Measurements from ENCODE around the gene ZNF778.

Gene ZNF778

DNA sequence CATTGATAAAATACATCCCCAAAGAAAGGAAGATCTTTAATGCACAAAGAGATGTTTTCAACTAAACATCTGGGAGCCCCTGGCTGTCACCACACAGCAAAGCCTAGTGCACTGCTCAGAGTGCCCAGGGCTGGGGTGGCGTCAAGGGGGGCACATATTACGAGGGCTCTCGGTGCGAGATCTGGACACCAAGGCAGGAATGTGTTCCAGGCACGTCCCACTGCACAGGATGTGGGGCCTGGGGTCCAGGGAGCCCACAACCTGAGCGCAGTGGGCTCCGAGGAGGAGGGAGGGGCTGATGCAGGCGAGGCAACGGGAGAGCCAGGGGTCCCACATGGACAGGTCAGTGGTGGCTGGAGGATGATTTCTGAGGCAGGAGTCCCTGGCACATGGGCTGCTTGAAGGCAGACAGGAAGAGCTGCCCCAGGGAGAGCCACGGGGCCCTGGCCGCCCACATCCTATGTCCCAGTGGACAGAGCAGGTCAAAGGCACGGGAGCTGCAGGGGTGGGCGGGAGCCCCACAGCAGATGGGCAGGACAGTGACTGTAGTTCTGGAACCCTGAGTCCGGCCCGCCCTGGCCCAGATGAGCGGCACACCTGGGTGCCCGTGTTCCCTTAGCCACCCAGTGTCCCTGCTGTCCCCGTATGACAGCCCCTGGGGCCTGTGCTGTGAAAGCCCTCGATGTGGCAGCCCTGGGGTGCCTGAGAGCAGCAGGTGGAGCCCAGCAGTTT is 56.4 kb downstream of the ZNF778 start:
- DNase-seq (ENCODE audit: insufficient read length, low spot score) (no peak), FAIRE-seq (no peak)

GRCh38 chr16:89274561-89275283 is 57.2 kb downstream of the ZNF778 start:
- FAIRE-seq (no peak), DNase-seq (ENCODE audit: insufficient read length, low spot score) (no peak)

DNA sequence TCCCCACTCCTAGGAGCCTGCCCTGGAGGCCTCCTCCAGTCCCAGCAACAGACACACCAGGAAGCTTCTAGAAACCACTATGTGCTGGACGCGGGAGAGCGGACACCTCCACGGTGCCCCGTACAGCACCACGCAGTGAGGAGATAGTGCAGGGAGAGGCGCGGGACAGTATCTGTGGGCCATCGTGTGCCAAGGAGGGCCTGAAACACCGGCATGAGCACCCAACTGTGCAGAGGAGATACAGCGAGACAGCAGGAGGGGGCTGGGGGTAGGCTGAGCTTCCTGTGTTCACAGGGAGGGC is 57.7 kb downstream of the ZNF778 start:
- FAIRE-seq (no peak), DNase-seq (ENCODE audit: insufficient read length, low spot score) (no peak)

DNA sequence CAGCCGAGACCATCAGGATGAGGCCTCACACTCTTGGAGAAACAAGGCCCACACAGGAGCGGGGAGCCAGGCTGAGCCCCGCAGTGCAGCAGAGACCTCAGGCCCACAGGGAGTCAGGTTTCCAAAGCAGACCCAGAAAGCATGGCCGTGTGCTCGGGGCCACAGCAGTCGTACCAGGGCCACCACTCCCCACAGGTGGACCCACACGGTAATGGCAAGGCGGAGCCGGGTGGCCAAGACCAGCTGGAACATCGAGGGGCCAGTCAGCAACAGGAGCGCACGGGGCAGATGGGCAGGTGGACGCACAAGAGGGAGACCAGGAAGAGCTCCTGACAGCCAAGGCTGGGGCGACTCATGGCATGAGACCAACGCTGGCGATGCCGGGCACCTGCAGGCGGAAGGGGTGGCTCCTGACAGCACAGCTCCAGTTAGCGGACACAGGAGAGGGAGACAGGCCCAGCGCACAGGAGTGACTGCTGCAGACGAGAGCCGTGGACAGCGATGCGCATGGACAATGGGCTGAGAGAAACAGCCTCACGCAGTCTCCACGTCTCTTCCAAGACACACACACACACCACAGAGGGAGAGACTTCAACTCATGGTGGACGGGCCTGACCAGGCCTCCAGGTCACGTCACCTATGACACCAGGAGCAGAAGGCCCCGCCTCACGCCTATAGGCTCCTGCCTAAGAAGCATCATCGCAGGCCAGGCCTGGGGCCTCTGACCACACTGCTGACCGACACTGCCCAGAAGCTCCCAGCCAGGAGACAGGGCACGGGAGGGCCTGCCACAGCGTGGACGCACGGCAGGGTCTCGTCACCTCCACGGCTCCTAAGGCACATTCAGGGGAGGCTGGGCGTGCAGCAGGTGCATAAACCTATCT is 58.6 kb downstream of the ZNF778 start:
- DNase-seq (ENCODE audit: insufficient read length, low spot score) (no peak), FAIRE-seq (no peak)

DNA sequence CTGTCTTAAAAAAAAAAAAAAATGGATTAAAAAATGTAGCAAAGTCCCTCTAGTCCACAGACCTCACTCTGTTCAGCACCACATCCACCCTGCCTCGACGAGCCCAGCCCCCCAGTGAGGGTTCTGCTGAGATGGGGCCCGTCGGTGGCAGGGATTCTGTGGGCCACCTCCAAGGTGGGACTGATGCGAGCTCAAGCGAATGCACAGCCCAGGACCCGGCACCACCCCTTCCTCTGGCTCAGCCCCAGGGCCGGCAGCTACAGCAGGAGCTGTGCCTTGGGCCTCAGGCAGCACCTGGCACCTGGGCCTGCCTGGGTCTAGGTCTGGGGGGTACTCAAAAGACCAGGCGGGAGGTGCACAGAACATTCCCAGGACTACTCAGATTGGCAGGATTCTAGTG is 59.5 kb downstream of the ZNF778 start:
- DNase-seq (ENCODE audit: insufficient read length, low spot score) = no peak
- no peak for FAIRE-seq

DNA sequence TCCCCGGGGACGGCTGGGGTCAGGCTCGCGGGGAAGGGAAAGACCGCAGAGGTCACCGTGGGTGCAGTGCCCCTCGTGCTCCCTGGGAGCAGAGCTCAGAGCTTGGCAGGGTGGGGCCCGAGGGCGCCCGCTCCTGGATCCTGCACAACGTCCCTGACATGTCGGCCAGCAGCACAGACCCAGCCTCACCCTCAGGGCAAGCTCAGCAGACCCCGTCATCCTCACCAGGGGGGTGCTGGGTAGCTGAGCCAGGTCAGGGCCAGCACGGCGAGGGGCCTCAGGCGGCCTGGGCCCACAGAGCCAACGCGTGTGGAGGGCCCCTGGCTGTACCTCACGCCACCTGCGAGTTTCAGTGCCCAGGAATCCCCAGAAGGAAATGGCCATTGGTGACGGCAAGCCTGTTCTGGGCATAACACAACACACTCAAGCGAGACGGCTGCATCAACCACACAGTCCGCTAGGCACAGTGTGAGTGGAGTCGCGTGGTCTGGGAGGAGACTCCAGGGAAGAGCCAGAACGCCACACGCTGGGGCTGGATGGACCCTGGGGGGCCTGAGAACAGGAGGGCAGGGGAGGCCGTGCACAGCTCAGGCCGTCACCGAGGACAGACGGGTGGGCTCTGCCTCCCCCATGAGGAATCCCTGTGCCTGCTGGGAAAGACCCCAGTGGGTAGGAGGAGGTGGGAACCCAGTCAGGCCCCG is 60.3 kb downstream of the ZNF778 start:
- DNase-seq (ENCODE audit: insufficient read length, low spot score) = no peak
- FAIRE-seq = no peak

DNA sequence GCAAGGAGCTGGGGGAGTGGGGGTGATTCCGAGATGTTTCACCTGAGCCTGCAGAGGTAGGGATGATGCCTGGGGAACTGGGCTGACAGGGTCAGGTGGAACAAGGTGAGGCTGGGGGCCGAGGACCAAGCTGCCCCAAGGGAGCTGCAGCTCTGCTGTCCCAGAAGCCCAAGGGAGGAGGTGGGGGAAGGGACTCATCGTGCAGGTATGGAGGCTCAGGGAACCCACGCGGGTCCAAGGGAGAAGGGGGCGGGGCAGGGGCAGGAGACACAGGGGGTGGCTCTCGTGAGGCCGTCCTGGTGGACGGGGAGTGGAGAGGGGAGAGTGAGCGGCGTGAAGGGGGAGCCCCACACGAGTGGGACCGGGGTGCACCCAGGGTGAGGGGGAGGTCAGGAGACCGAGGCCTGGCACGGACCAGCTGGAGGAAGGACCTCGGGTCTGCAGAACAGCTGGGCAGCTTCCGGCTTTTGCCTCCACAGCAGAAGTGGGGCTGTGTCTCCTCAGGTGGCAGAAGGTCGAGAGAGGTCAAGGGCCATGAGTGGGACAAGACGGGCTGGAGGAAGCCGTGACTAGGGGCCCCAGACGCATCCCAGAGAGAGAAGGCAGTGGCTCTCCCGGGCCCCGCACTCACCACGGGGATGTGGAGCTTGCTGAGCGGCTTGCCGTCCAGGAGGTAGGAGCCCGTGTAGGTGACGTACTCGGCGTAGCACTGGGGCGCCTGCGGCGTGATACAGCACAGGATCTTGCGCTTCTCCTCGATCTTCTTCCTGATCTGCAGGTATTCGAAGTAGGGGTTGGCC is 61.1 kb downstream of the ZNF778 start:
- FAIRE-seq (no peak), DNase-seq (ENCODE audit: insufficient read length, low spot score) (no peak)

DNA sequence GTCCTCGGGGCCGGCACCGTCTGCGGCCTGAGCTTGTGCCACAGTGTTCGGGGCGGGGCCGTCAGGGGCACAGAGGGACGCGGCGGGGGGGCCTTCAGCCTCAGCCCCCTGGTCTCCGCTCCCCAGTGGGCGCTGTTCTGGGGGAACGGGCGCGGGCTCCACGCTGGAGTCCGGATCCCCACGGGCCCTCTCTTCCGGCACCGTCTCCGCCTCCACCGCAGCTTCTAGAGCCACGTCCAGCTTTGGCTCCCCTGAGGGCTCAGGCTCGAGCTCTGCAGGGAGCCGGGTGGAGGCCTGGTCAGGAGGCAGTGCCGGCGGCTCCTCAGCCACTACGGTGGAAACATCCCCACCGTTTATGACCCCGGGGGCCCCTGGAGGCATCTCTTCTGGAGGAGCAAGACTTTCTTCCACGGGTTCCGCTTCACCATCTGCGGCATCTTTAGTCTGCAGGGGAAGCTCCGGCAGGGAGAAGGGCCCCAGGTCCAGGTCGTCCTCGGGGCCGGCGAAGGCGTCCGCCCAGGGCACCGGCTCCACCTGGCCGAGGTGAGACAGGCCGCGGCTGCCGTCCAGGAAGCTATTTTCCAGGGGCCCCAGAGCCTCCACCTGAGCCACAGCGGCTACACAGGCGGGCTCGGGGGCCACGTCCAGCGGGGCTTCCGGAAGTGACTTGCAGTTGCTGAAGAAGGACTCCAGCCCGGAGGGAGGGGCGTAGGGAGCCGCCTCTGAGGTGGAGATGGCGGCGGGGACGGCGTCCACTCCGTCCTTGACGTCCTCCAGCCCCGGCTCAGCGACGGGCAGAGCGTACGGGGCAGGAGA is 62.4 kb downstream of the ZNF778 start:
- FAIRE-seq = no peak

GRCh38 chr16:89280546-89281188 is 63.2 kb downstream of the ZNF778 start:
- FAIRE-seq (no peak), DNase-seq (ENCODE audit: insufficient read length, low spot score) (no peak)

More for the DNA sequence above, 62.4 kb downstream of the ZNF778 start:
- no peak for DNase-seq (ENCODE audit: insufficient read length, low spot score)

- FAIRE-seq = no peak
- DNase-seq (ENCODE audit: insufficient read length, low spot score) = no peak
These were observed 63.7 kb downstream of the ZNF778 start for GRCh38 chr16:89281189-89281577.

GRCh38 chr16:89281829-89282228 is 64.3 kb downstream of the ZNF778 start:
- FAIRE-seq (no peak), DNase-seq (ENCODE audit: insufficient read length, low spot score) (no peak)

DNA sequence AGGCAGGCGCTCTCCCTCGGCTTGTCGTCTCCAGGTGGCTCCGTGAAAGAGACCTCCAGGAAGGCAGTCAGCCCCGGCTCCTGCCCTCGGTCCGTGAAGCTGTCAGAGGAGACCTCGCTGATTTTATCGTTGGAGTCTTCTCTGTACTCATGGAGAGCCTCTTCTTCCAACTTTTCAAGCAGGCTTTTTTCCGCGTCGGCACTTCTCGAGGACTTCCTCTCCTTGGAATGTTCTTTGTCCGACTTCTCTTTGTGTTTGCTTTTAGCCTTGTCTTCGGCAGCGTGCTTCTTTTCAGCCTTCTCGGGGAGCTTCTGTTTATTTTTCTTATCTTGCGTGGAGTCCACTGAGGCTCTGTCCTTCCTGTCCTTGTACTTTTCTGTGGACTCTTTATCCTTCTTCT is 65.0 kb downstream of the ZNF778 start:
- FAIRE-seq (no peak), DNase-seq (ENCODE audit: insufficient read length, low spot score) (no peak)

- DNase-seq (ENCODE audit: insufficient read length, low spot score) = no peak
- FAIRE-seq = no peak
These were observed 65.9 kb downstream of the ZNF778 start for GRCh38 chr16:89283449-89283848.

GRCh38 chr16:89285381-89285780 is 67.9 kb downstream of the ZNF778 start:
- DNase-seq (ENCODE audit: insufficient read length, low spot score) (no peak), FAIRE-seq (no peak)

DNA sequence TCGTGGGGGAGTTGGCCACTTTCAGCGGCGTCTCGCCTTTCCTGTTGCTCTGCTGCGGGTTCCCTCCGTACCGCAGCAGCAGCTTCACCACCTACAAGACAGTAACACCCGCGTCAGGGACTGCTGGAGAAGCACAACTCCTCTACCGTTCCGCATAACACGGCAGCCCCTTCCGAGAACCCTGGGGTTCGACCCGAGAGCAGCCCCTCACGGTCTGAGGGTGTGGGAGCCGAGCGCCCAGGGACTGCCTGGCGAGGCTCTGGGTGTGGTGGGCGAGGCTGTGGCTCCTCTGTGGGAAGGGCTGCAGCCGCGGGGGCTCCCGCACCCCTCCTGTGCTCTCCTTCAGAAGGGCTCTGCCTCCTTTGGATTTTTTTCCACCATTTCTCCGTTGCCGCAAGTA is 68.6 kb downstream of the ZNF778 start:
- DNase-seq (ENCODE audit: insufficient read length, low spot score) (no peak), FAIRE-seq (no peak)
